Right renal pelvis (tissue), 4 donors: Measurements from ENCODE around the gene PIGQ. TPM values are rescaled to one million over a fixed set of nuclear protein-coding genes. Genes with fewer than 3 reads are reported as not detected.

ENCODE experiments used
- DNase-seq, 4 donors: peaks; one replicate each; pipeline ENCODE4 v3.0.0-alpha.2; 2013; ENCODE audit warnings: low read depth in 4 of 4, low spot score in 3 of 4, missing footprints in 1 of 4
- polyA plus RNA-seq, 4 donors: library from polyadenylated mRNA; unstranded; fragments of 120-200 nt; gene quantifications; one replicate each; pipeline ENCODE4 v1.2.1, GENCODE V29; 2013; ENCODE audit not compliant: insufficient read length in 4 of 4

PIGQ gene
- polyA plus RNA-seq, 4 donors = 54.7 to 75.4 (median 65.0) TPM

GRCh38 chr16:583470-583814 lies 13.7 kb downstream of the PIGQ start:
- DNase-seq = no peak

GRCh38 chr16:583815-584591 lies 14.2 kb downstream of the PIGQ start:
- no peak for DNase-seq

GRCh38 chr16:585351-585750 lies 15.6 kb downstream of the PIGQ start:
- DNase-seq = no peak

GRCh38 chr16:586047-586644 lies 16.4 kb downstream of the PIGQ start:
- DNase-seq = no peak

- DNase-seq = no peak
Measured at GRCh38 chr16:586645-587590, 17.1 kb downstream of the PIGQ start.

- DNase-seq = no peak
Measured at GRCh38 chr16:588639-588888, 18.8 kb downstream of the PIGQ start.

- DNase-seq = peak; percentile 91 to 98 (median 92)
Measured at GRCh38 chr16:588889-589657, 19.3 kb downstream of the PIGQ start.

GRCh38 chr16:589658-590187 lies 20.0 kb downstream of the PIGQ start, which contains the start of gene RAB40C:
Gene RAB40C, plus strand, starts transcription at chr16:590066. Its CDS starts 226 bp downstream, at chr16:590292.
- peak; percentile 92 to 100 (median 94) for DNase-seq

GRCh38 chr16:590188-590814 lies 20.5 kb downstream of the PIGQ start:
- DNase-seq = no peak

GRCh38 chr16:590815-591200 lies 21.0 kb downstream of the PIGQ start:
- DNase-seq = no peak

GRCh38 chr16:591231-591630 lies 21.5 kb downstream of the PIGQ start:
- DNase-seq = no peak

GRCh38 chr16:591892-592517 lies 22.2 kb downstream of the PIGQ start:
- no peak for DNase-seq

GRCh38 chr16:592518-593306 lies 22.9 kb downstream of the PIGQ start:
- no peak for DNase-seq

GRCh38 chr16:593406-593805 lies 23.6 kb downstream of the PIGQ start:
- DNase-seq = no peak

GRCh38 chr16:593807-594206 lies 24.0 kb downstream of the PIGQ start:
- DNase-seq = no peak

GRCh38 chr16:595094-595528 lies 25.3 kb downstream of the PIGQ start:
- no peak for DNase-seq

GRCh38 chr16:595942-596735 lies 26.4 kb downstream of the PIGQ start:
- DNase-seq = no peak

GRCh38 chr16:596736-597060 lies 26.9 kb downstream of the PIGQ start:
- DNase-seq = no peak
